HepG2 (cell line): ENCODE measurements around the gene ASGR1. TPM values are rescaled to one million over a fixed set of nuclear protein-coding genes. Genes with fewer than 3 reads are reported as not detected.

Experiments
- ATAC-seq: fragments of 200-7000 bp; cut with Tn5 transposase; 3 replicates; pipeline ENCODE4 v1.9.1; 2020; ENCODE audit warnings: mild to moderate bottlenecking, moderate library complexity
- BruUV-seq: library from RNA; stranded (reverse); fragments of 400-500 nt; replicated peaks from 2 replicates; lab custom pipeline; 2021; lab: Mats Ljungman, UMichigan
- CTCF ChIA-PET: fragments of 300-600 bp; formaldehyde crosslinking; extraction: SDS; loops from one replicate; lab custom pipeline; 2021; ENCODE audit warnings: low total read pairs, inconsistent platforms, low intra/inter-chr PET ratio; lab: Yijun Ruan, JAX
- POLR2A ChIA-PET: fragments of 350-600 bp; sonication (Branson Sonifier 250); formaldehyde crosslinking; loops from one replicate; lab custom pipeline; 2020; ENCODE audit warnings: antibody characterized with exemption, inconsistent platforms; lab: Yijun Ruan, JAX
- DNase-seq: peaks from one replicate; pipeline ENCODE4 v3.0.0-alpha.2; 2015; ENCODE audit warnings: low spot score
- FAIRE-seq: peaks from 3 replicates; lab custom pipeline; 2011; peaks lifted over from hg19 to GRCh38; lab: Jason Lieb, UNC
- H2AFZ ChIP-seq: one replicate; pipeline ENCODE4 v1.6.1; 2011; ENCODE audit warnings: low read length, inconsistent platforms
- H3K27ac ChIP-seq: fragments of 300-600 bp; 3 replicates; pipeline ENCODE4 v1.8.0; 2011; ENCODE audit warnings: mixed run types, mild to moderate bottlenecking, mixed read lengths, low read length, inconsistent platforms; ENCODE audit not compliant: insufficient read depth; ENCODE audit errors: extremely low read length
- H3K27me3 ChIP-seq, 2 experiments: fragments of 200-600 bp in 1 of 2; 2 replicates in 1 of 2; 3 replicates in 1 of 2; pipeline versions ENCODE4 v1.6.0 to v1.8.0; 2011; ENCODE audit warnings: low read length in 2 of 2, mild to moderate bottlenecking in 2 of 2, moderate library complexity in 2 of 2, inconsistent platforms in 1 of 2; ENCODE audit not compliant: insufficient read depth in 2 of 2, control insufficient read depth in 1 of 2
- H3K36me3 ChIP-seq, 2 experiments: fragments of 200-600 bp in 1 of 2; replicated peaks in 1 of 2; 2 replicates in 1 of 2; 3 replicates in 1 of 2; pipeline versions ENCODE4 v1.5.1 to v1.8.0; 2011; ENCODE audit warnings: low read length in 2 of 2, inconsistent platforms in 1 of 2; ENCODE audit not compliant: insufficient read depth in 2 of 2, control insufficient read depth in 1 of 2
- H3K4me1 ChIP-seq: 2 replicates; pipeline ENCODE4 v1.5.1; 2012; ENCODE audit warnings: low read length, inconsistent platforms; ENCODE audit not compliant: insufficient read depth
- H3K4me2 ChIP-seq: 2 replicates; pipeline ENCODE4 v1.6.0; 2011; ENCODE audit warnings: low read depth, low read length, inconsistent platforms
- H3K4me3 ChIP-seq, 3 experiments: fragments of 200-600 bp in 1 of 3; sonication (generic), shearing (Covaris generic) in 1 of 3; replicated peaks in 1 of 3; 2 replicates each; pipeline ENCODE4 v1.5.1; 2011 to 2016; ENCODE audit warnings: low read length in 3 of 3, inconsistent platforms in 2 of 3, low read depth in 2 of 3, mild to moderate bottlenecking in 2 of 3, control low read depth in 1 of 3, mixed read lengths in 1 of 3; ENCODE audit not compliant: insufficient read depth in 1 of 3
- H3K79me2 ChIP-seq: one replicate; pipeline ENCODE4 v1.6.1; 2011; ENCODE audit warnings: low read length, inconsistent platforms; ENCODE audit not compliant: insufficient read depth
- H3K9ac ChIP-seq: 2 replicates; pipeline ENCODE4 v1.6.0; 2011; ENCODE audit warnings: mild to moderate bottlenecking, low read depth, low read length, inconsistent platforms; ENCODE audit not compliant: insufficient read depth
- H3K9me3 ChIP-seq: 2 replicates; pipeline ENCODE4 v1.5.1; 2012; ENCODE audit warnings: mild to moderate bottlenecking, low read length
- H4K20me1 ChIP-seq: 2 replicates; pipeline ENCODE4 v1.6.0; 2011; ENCODE audit warnings: inconsistent platforms, mild to moderate bottlenecking, low read length, moderate library complexity; ENCODE audit not compliant: insufficient read depth
- ATF7 ChIP-seq, 2 experiments: fragments of 450-650 bp in 1 of 2; sonication (generic) in 1 of 2; formaldehyde crosslinking in 1 of 2; IDR thresholded peaks; 2 replicates each; pipeline versions ENCODE4 v1.4.0 to v1.6.1; 2016 to 2020; ENCODE audit warnings: antibody characterized with exemption in 1 of 2, mild to moderate bottlenecking in 1 of 2, missing genetic modification reagents in 1 of 2
- CEBPB ChIP-seq: IDR thresholded peaks from 2 replicates; pipeline ENCODE4 v1.6.1; 2011; ENCODE audit warnings: low read depth, low read length, improper control_type of control experiment, borderline replicate concordance
- CEBPG ChIP-seq: IDR thresholded peaks from 2 replicates; pipeline ENCODE4 v1.6.1; 2016
- CENPT ChIP-seq: sonication (generic); formaldehyde crosslinking; IDR thresholded peaks from 2 replicates; pipeline ENCODE4 v1.8.0; 2022; ENCODE audit warnings: low read depth, mild to moderate bottlenecking, moderate library complexity, missing genetic modification reagents
- GATAD2A ChIP-seq: IDR thresholded peaks from 2 replicates; pipeline ENCODE4 v1.6.1; 2016
- HOXA3 ChIP-seq: sonication (generic); formaldehyde crosslinking; IDR thresholded peaks from 2 replicates; pipeline ENCODE4 v1.5.0; 2020; ENCODE audit warnings: missing genetic modification reagents
- KLF16 ChIP-seq, 2 experiments: sonication (generic) in 1 of 2; formaldehyde crosslinking in 1 of 2; IDR thresholded peaks; 2 replicates each; pipeline versions ENCODE4 v1.6.1 to v1.8.0; 2016 to 2023; ENCODE audit warnings: missing genetic modification reagents in 2 of 2, missing compliant biosample characterization in 1 of 2
- MYPOP ChIP-seq: sonication (generic); formaldehyde crosslinking; IDR thresholded peaks from 2 replicates; pipeline ENCODE4 v1.8.1; 2023; ENCODE audit warnings: mild to moderate bottlenecking, moderate library complexity, missing genetic modification reagents
- NRL ChIP-seq: sonication (generic); formaldehyde crosslinking; IDR thresholded peaks from 2 replicates; pipeline ENCODE4 v1.5.0; 2020; ENCODE audit warnings: missing genetic modification reagents, mild to moderate bottlenecking, moderate library complexity, borderline replicate concordance
- RAD51 ChIP-seq: fragments of 450-650 bp; IDR thresholded peaks from 2 replicates; pipeline ENCODE4 v1.6.1; 2016; ENCODE audit warnings: borderline replicate concordance
- RBFOX2 ChIP-seq: fragments of 200-400 bp; formaldehyde crosslinking; IDR thresholded peaks from 2 replicates; pipeline ENCODE4 v1.6.1; 2017; ENCODE audit warnings: low read depth, mild to moderate bottlenecking, low read length
- RBM22 ChIP-seq: fragments of 200-400 bp; formaldehyde crosslinking; optimal IDR thresholded peaks from 2 replicates; pipeline ENCODE3; 2017; ENCODE audit warnings: mild to moderate bottlenecking, low read length, moderate library complexity
- TEAD3 ChIP-seq: optimal IDR thresholded peaks from 2 replicates; pipeline ENCODE3; 2016; ENCODE audit warnings: borderline replicate concordance
- TFE3 ChIP-seq: IDR thresholded peaks from 2 replicates; pipeline ENCODE4 v1.6.1; 2016
- ZBTB21 ChIP-seq: sonication (generic); formaldehyde crosslinking; IDR thresholded peaks from 2 replicates; pipeline ENCODE4 v1.4.0; 2020; ENCODE audit warnings: missing genetic modification reagents
- ZC3H13 ChIP-seq: sonication (generic); formaldehyde crosslinking; IDR thresholded peaks from 2 replicates; pipeline ENCODE4 v1.8.1; 2023; ENCODE audit warnings: mild to moderate bottlenecking, missing genetic modification reagents, moderate library complexity
- ZC3H4 ChIP-seq: sonication (generic); formaldehyde crosslinking; IDR thresholded peaks from 2 replicates; pipeline ENCODE4 v1.4.0; 2020; ENCODE audit warnings: missing genetic modification reagents, borderline replicate concordance
- ZFP36L1 ChIP-seq: sonication (generic); formaldehyde crosslinking; IDR thresholded peaks from 2 replicates; pipeline ENCODE4 v1.8.0; 2022; ENCODE audit warnings: mild to moderate bottlenecking, missing genetic modification reagents, moderate library complexity
- ZNF138 ChIP-seq: sonication (generic); formaldehyde crosslinking; IDR thresholded peaks from 2 replicates; pipeline ENCODE4 v1.5.0; 2020; ENCODE audit warnings: mild to moderate bottlenecking, low read depth, missing genetic modification reagents
- ZNF205 ChIP-seq: IDR thresholded peaks from 2 replicates; pipeline ENCODE4 v1.6.1; 2018; ENCODE audit warnings: missing biosample characterization, missing genetic modification reagents
- ZNF282 ChIP-seq: fragments of 450-650 bp; IDR thresholded peaks from 2 replicates; pipeline ENCODE4 v1.6.1; 2018; ENCODE audit not compliant: partially characterized antibody
- ZNF44 ChIP-seq: sonication (generic); formaldehyde crosslinking; IDR thresholded peaks from 2 replicates; pipeline ENCODE4 v1.5.1; 2020; ENCODE audit warnings: mild to moderate bottlenecking, missing genetic modification reagents
- WGBS: methylation state at CpG from one replicate; pipeline ENCODE4 v1.1.6; 2017; ENCODE audit warnings: low lambda C conversion rate; 5-methylcytosine and 5-hydroxymethylcytosine counted together
- in situ Hi-C: cut with HindIII; loops from 2 replicates; pipeline ENCODE4 v1.10.0; 2017; ENCODE audit warnings: low pct_unique_long_range_greater_than_20kb; ENCODE audit not compliant: extremely low pct_ligation_motif_present
- intact Hi-C: fragments of 100-400 bp; cut with micrococcal nuclease; formaldehyde crosslinking; loops from one replicate; pipeline ENCODE4 v1.10.0; 2022; ENCODE audit not compliant: unreplicated experiment
- polyA plus RNA-seq, 8 experiments: library from polyadenylated mRNA; depleted of rRNA in 3 of 8; stranded (reverse) in 7 of 8; unstranded in 1 of 8; fragments of >200 nt; fragmentation: Illumina TruSeq in 4 of 8; extraction: Trizol in 4 of 8; gene quantifications; 2 replicates each; pipeline versions ENCODE4 v1.2.1 to v1.2.3, GENCODE V29; 2011 to 2016; ENCODE audit warnings: low read depth in 4 of 8, missing spikeins in 1 of 8, mixed read lengths in 1 of 8; ENCODE audit not compliant: insufficient read depth in 1 of 8
- total RNA-seq, 5 experiments: library from RNA; depleted of rRNA; stranded (reverse); fragments of >200 nt; fragmentation: Illumina TruSeq; extraction: Trizol; gene quantifications; 2 replicates each; pipeline ENCODE4 v1.2.3, GENCODE V29; 2016; ENCODE audit warnings: low read depth in 1 of 5
- TF ChIP-seq, protein P1 (sequence below), 2 experiments: fragments of 450-650 bp in 1 of 2; sonication (generic) in 1 of 2; formaldehyde crosslinking; IDR thresholded peaks; 2 replicates each; pipeline versions ENCODE4 v1.5.0 to v1.8.0; 2020 to 2022; ENCODE audit warnings: mild to moderate bottlenecking in 1 of 2, missing genetic modification reagents in 1 of 2

The ASGR1 gene
- total and polyA plus RNA-seq, 2 of the 13 experiments (the other 11 are each of a cell fraction or from before 2014, with no cell fraction given), result 353 to 796 TPM

- ATAC-seq, result peak; percentile 16; the same call in 1 of the 3 replicates
- peaks cover 5 to 11% of the 10 kb centered on the region in 2 experiments; a peak in 3 of 5 replicates for H3K36me3 ChIP-seq
- TF ChIP-seq NRL (CRISPR knock-in tag) (no peak), ZC3H13 (no peak), CEBPG (CRISPR knock-in tag) (peak; percentile 49; the same call in 1 of the 2 replicates), ATF7 (IDR thresholded peaks at IDR 0.05) (peak; percentile 31), ATF7 (CRISPR knock-in tag; IDR thresholded peaks at IDR 0.05) (no peak), GATAD2A (peak; percentile 64; the same call in 1 of the 2 replicates), ZNF282 (no peak), ZC3H4 (CRISPR knock-in tag) (no peak), RBFOX2 (peak; percentile 59; the same call in 1 of the 2 replicates), RAD51 (no peak), KLF16 (CRISPR knock-in tag; IDR thresholded peaks at IDR 0.05) (0 out of 4 replicates have a peak, but pooled peaks of 1 of the 2 experiments have one; percentile 25), MYPOP (0 out of 2 replicates have a peak, but pooled peaks have one; percentile 28), ZFP36L1 (CRISPR knock-in tag) (no peak), RBM22 (peak; percentile 43), ZNF205 (CRISPR knock-in tag) (no peak), ZBTB21 (CRISPR knock-in tag) (peak; percentile 60; the same call in 1 of the 2 replicates), CENPT (no peak), TFE3 (CRISPR knock-in tag) (0 out of 2 replicates have a peak, but pooled peaks have one; percentile 33), HOXA3 (CRISPR knock-in tag) (peak; percentile 21; the same call in 1 of the 2 replicates), ZNF138 (CRISPR knock-in tag) (no peak), TEAD3 (CRISPR knock-in tag) (peak; percentile 28), CEBPB (peak; percentile 90), ZNF44 (CRISPR knock-in tag) (no peak)
- TF ChIP-seq, protein P1, sequence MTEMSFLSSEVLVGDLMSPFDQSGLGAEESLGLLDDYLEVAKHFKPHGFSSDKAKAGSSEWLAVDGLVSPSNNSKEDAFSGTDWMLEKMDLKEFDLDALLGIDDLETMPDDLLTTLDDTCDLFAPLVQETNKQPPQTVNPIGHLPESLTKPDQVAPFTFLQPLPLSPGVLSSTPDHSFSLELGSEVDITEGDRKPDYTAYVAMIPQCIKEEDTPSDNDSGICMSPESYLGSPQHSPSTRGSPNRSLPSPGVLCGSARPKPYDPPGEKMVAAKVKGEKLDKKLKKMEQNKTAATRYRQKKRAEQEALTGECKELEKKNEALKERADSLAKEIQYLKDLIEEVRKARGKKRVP (CRISPR knock-in tag; IDR thresholded peaks at IDR 0.05), result peak in 1 of 2 experiments; percentile 83; a peak in 2 of 4 replicates
Observed at GRCh38 chr17:7167832-7168231, 11.3 kb downstream of the ASGR1 start.

More at GRCh38 chr17:7167832-7168231, 11.3 kb downstream of the ASGR1 start:
- H3K4me1 ChIP-seq, result peaks cover 62% of the 10 kb centered on the region
- H4K20me1 ChIP-seq, result peaks cover 7% of the 10 kb centered on the region; the same call in 1 of the 2 replicates
- BruUV-seq, result TSS peak; percentile 34
- no peaks in the 10 kb centered on the region for H3K9me3 ChIP-seq
- no peak overlapping the region for H2AFZ ChIP-seq
- peaks cover 1% of the 10 kb centered on the region for H3K79me2 ChIP-seq
- no peak overlapping the region for H3K9ac ChIP-seq
- intact Hi-C loops, result no loop called here
- peak; percentile 56 for DNase-seq
- ChIA-PET CTCF (no interaction called here), POLR2A (interaction anchor here (0.7 to 3.9 kb wide), 7 partner anchors 10 to 132 kb away, joined by 3 to 56 read pairs (median 4); partner anchors contain the start of genes ASGR1, ASGR2 and SLC16A13)
- 25% methylated on average over 4 of the region's 4 CpGs for WGBS
- 0 out of 2 replicates have a peak overlapping the region, but pooled peaks have one; percentile 19 for H3K4me2 ChIP-seq
- peak overlapping the region; percentile 49 for H3K27ac ChIP-seq
- FAIRE-seq, result peak; percentile 8
- no peak overlapping the region for H3K4me3 ChIP-seq
- in situ Hi-C loops, result no loop called here
- no peaks in the 10 kb centered on the region for H3K27me3 ChIP-seq
